Osteocyte (in vitro differentiated cells): ENCODE measurements around the gene CCM2. TPM values are rescaled to one million over a fixed set of nuclear protein-coding genes. Genes with fewer than 3 reads are reported as not detected.

Experiments
- DNase-seq: peaks from one replicate; pipeline ENCODE4 v3.0.0; 2021; ENCODE audit warnings: mixed read lengths; ENCODE audit not compliant: unreplicated experiment; ENCODE audit errors: extremely low spot score
- H3K27ac Mint-ChIP-seq: one replicate; pipeline ENCODE4 v1.8.0; 2021; ENCODE audit warnings: mild to moderate bottlenecking, mixed read lengths; ENCODE audit not compliant: unreplicated experiment
- H3K27me3 Mint-ChIP-seq: one replicate; pipeline ENCODE4 v1.8.0; 2021; ENCODE audit warnings: mixed read lengths; ENCODE audit not compliant: unreplicated experiment
- H3K36me3 Mint-ChIP-seq: one replicate; pipeline ENCODE4 v1.8.0; 2021; ENCODE audit warnings: mixed read lengths; ENCODE audit not compliant: unreplicated experiment
- H3K4me1 Mint-ChIP-seq: one replicate; pipeline ENCODE4 v1.8.0; 2021; ENCODE audit warnings: mixed read lengths; ENCODE audit not compliant: unreplicated experiment
- H3K4me3 Mint-ChIP-seq: one replicate; pipeline ENCODE4 v1.8.0; 2021; ENCODE audit warnings: mild to moderate bottlenecking, moderate library complexity, mixed read lengths; ENCODE audit not compliant: unreplicated experiment
- H3K9me3 Mint-ChIP-seq: one replicate; pipeline ENCODE4 v1.8.0; 2021; ENCODE audit warnings: mixed read lengths; ENCODE audit not compliant: unreplicated experiment
- total RNA-seq: library from RNA; stranded (reverse); gene quantifications from 2 replicates; pipeline ENCODE4 v1.2.1, GENCODE V29; 2021
- TF ChIP-seq, protein P1 (sequence below): fragments of 200-600 bp; sonication (generic); IDR thresholded peaks from 2 replicates; pipeline ENCODE4 v1.5.0; 2021; ENCODE audit warnings: antibody characterized with exemption, mild to moderate bottlenecking, moderate library complexity

CCM2 gene
- total RNA-seq, 1 donor from 2014 or later: 42.3 TPM

DNA sequence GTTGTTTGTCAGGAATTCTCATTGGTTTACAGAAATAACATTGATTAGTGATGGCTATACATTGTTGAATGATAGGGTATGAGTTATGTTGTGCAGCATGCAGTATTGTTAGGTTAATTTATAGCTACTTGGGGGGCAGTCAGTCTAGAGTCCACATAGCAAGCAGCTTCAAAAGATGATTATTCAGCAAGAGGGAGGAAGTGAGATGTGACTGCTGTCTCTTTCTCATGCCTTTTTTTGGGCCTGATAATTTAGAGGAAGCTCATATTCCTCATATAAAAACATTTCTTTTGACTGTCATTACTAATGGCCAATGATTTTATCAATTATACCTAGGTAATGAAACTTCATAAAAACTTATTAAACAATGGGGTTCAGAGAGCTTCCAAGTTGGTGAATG, 114.9 kb downstream of the CCM2 start:
- Mint-ChIP-seq H3K36me3 (no peaks in the 10 kb centered on the region), H3K27me3 (peaks cover 31% of the 10 kb centered on the region), H3K27ac (no peak overlapping the region), H3K9me3 (no peaks in the 10 kb centered on the region), H3K4me1 (peaks cover 21% of the 10 kb centered on the region), H3K4me3 (no peak overlapping the region)
- TF ChIP-seq, protein P1, sequence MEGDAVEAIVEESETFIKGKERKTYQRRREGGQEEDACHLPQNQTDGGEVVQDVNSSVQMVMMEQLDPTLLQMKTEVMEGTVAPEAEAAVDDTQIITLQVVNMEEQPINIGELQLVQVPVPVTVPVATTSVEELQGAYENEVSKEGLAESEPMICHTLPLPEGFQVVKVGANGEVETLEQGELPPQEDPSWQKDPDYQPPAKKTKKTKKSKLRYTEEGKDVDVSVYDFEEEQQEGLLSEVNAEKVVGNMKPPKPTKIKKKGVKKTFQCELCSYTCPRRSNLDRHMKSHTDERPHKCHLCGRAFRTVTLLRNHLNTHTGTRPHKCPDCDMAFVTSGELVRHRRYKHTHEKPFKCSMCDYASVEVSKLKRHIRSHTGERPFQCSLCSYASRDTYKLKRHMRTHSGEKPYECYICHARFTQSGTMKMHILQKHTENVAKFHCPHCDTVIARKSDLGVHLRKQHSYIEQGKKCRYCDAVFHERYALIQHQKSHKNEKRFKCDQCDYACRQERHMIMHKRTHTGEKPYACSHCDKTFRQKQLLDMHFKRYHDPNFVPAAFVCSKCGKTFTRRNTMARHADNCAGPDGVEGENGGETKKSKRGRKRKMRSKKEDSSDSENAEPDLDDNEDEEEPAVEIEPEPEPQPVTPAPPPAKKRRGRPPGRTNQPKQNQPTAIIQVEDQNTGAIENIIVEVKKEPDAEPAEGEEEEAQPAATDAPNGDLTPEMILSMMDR: no peak
- no peak for DNase-seq

DNA sequence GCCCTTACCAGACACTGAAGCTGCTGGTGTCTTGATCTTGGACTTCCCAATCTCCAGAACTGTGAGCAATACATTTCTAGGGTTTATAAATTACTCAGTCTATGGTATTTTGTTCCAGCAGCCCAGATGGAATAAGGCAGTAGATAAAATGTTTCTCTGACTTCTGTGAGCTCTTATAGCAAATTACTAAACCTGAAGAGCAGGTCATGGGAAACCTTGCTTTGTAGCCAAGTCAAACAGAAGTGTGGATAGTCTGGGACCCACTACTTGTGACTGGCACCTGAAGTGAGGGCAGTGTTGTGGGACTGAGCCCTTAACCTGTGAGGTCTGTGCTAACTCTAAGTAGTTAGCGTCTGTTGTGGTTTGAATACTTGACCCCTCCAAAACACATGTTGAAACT, 116.0 kb downstream of the CCM2 start:
- peaks cover 13% of the 10 kb centered on the region for H3K4me1 Mint-ChIP-seq
- H3K27ac Mint-ChIP-seq: no peak overlapping the region
- no peak overlapping the region for H3K4me3 Mint-ChIP-seq
- H3K9me3 Mint-ChIP-seq: no peaks in the 10 kb centered on the region
- peaks cover 31% of the 10 kb centered on the region for H3K27me3 Mint-ChIP-seq
- no peaks in the 10 kb centered on the region for H3K36me3 Mint-ChIP-seq
- TF ChIP-seq, protein P1: no peak
- no peak for DNase-seq

DNA sequence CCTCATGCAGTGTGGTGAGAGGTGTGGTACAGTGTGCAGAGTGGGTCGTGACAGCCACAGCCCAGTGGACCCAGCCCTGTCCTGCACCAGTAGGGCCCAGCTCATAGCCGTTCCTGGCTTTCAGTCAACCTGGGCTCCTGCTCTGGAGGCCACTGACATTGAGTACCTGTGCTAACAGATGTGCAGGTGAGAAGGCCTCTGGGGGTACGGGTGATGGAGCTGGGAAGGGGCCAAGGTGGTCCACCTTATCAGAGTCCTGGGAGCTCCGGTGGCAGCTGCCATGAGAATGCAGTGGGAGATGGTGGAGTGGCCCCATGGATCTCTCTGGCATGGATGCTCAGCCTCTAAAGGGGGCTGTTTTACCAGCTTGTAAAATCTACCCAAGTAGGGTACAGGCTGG, 117.6 kb downstream of the CCM2 start:
- Mint-ChIP-seq H3K36me3 (no peaks in the 10 kb centered on the region), H3K27me3 (peaks cover 33% of the 10 kb centered on the region), H3K9me3 (no peaks in the 10 kb centered on the region), H3K27ac (no peak overlapping the region), H3K4me3 (no peak overlapping the region), H3K4me1 (peaks cover 4% of the 10 kb centered on the region)
- no peak for DNase-seq
- TF ChIP-seq, protein P1: no peak

DNA sequence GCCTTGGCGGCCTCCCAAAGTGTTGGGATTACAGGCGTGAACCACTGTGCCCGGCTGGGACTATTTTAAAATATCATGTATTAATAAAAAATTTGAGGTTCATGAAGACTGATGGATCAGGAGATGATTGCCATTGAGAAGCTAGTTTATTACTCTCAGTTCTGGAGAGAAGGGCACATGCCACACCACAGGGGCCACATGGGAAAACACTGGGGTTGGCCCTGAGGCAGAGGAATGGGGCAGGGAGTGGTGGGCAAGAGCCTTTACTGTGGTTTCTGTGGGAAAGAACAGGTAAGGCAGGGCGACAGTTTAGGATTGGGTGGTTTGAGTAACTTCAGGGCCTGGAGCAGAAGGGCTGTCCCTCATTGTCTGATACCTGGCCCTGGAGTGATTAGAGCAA, 118.3 kb downstream of the CCM2 start:
- H3K36me3 Mint-ChIP-seq: no peaks in the 10 kb centered on the region
- H3K27me3 Mint-ChIP-seq: peaks cover 26% of the 10 kb centered on the region
- no peak overlapping the region for H3K27ac Mint-ChIP-seq
- no peak overlapping the region for H3K4me3 Mint-ChIP-seq
- no peaks in the 10 kb centered on the region for H3K4me1 Mint-ChIP-seq
- DNase-seq: no peak
- no peaks in the 10 kb centered on the region for H3K9me3 Mint-ChIP-seq
- TF ChIP-seq, protein P1: no peak

DNA sequence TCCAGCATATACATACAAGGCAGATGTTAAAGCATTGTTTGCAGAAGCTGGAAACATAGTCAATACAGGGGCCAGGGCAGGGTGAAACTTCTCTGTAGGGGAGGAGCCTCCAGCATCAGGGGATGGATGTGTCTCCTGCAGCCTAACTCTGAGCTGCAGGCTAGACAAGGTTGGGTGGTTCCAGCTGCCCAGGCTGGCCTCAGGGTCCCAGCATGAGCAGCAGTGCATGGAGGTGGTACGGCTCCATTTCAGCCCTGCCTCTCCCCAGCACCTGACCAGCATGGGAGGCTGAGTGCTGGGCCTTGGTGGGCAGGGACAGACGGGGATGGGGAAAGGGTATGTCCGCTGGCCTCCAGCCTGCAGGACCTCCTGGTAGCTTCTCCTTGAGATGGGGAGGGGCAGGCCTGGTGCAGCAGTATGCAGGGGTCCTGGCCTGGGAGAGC, 118.9 kb downstream of the CCM2 start:
- no peak overlapping the region for H3K27ac Mint-ChIP-seq
- no peak for DNase-seq
- no peaks in the 10 kb centered on the region for H3K36me3 Mint-ChIP-seq
- TF ChIP-seq, protein P1: no peak
- no peaks in the 10 kb centered on the region for H3K9me3 Mint-ChIP-seq
- H3K4me1 Mint-ChIP-seq: no peaks in the 10 kb centered on the region
- H3K27me3 Mint-ChIP-seq: peaks cover 23% of the 10 kb centered on the region
- H3K4me3 Mint-ChIP-seq: no peak overlapping the region
